22Rv1 (cell line): ENCODE data around the gene CAMKV.
"Not testable (repeated sequence)": the region's sequence is repeated elsewhere in the genome, so short reads cannot be mapped to it uniquely, and the experiment has no call there.

ENCODE experiments used
- H3K27ac ChIP-seq: fragments of 450-650 bp; 2 replicates; pipeline ENCODE4 v1.5.1; 2017
- ZFX ChIP-seq: fragments of 450-650 bp; IDR thresholded peaks from 2 replicates; pipeline ENCODE4 v1.6.1; 2017; ENCODE audit warnings: antibody characterized with exemption, borderline replicate concordance
- TF ChIP-seq, protein P1 (sequence below): fragments of 450-650 bp; IDR thresholded peaks from 2 replicates; pipeline ENCODE4 v1.5.1; 2017; ENCODE audit warnings: mild to moderate bottlenecking

Gene CAMKV

DNA sequence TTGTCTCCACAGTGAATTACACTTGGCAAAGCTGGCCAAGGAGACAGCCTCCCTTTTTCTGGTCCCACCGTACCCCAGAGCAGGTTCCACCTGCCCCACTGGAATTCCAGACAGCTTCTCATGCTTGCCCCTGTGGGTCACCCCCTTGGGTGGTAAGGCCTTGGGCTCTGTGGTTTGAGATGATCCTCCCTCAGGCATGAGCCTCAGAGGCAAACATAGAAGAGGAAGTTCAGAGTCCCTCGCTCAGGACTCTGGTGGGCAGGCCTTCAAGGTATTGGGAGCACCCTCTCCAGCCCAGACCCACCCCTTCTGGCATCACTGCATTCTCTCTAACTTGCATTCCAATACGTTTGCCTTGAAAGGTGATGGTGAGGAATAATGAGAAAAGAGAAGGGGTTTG lies 38.4 kb downstream of the CAMKV start:
- no peak overlapping the region for H3K27ac ChIP-seq
- TF ChIP-seq, protein P1, sequence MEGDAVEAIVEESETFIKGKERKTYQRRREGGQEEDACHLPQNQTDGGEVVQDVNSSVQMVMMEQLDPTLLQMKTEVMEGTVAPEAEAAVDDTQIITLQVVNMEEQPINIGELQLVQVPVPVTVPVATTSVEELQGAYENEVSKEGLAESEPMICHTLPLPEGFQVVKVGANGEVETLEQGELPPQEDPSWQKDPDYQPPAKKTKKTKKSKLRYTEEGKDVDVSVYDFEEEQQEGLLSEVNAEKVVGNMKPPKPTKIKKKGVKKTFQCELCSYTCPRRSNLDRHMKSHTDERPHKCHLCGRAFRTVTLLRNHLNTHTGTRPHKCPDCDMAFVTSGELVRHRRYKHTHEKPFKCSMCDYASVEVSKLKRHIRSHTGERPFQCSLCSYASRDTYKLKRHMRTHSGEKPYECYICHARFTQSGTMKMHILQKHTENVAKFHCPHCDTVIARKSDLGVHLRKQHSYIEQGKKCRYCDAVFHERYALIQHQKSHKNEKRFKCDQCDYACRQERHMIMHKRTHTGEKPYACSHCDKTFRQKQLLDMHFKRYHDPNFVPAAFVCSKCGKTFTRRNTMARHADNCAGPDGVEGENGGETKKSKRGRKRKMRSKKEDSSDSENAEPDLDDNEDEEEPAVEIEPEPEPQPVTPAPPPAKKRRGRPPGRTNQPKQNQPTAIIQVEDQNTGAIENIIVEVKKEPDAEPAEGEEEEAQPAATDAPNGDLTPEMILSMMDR = no peak
- no peak for TF ChIP-seq ZFX

DNA sequence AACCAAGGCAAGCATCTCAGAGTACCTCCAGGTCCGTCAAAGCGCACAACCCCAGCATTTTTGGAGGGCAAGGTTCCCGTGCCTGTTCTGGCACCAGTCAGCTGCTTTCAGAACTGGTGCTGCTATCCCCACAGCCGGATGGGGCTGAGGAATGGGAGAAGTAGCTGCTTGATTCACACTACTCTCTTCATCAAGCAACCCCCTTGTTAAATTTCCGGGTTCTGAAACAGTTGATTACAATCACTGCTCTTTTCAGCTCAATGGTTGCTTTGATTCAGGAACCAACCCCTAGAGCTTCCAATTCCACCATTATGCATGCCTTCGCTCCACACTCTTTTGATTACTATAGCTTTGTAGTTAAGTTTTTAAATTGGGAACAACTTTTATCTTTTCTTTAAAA lies 43.7 kb downstream of the CAMKV start:
- no peak for TF ChIP-seq ZFX
- TF ChIP-seq, protein P1 = no peak
- no peak overlapping the region; the same call in 1 of the 2 replicates for H3K27ac ChIP-seq

DNA sequence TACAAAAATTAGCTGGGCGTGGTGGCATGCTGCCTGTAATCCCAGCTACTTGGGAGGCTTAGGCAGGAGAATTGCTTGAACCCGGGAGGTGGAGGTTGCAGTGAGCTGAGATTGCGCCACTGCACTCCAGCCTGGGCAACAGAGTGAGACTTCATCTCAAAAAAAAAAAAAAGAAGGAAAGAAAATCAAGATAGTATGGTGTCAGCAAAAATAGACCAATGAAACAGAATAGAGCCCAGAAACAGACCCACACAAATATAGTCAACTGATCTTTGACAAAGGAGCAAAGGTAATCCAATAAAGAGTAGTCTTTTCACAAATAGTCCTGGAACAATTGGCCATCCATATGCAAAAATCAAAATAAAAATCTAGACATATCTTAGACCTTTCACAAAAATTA lies 46.6 kb downstream of the CAMKV start:
- H3K27ac ChIP-seq = not testable (repeated sequence)

DNA sequence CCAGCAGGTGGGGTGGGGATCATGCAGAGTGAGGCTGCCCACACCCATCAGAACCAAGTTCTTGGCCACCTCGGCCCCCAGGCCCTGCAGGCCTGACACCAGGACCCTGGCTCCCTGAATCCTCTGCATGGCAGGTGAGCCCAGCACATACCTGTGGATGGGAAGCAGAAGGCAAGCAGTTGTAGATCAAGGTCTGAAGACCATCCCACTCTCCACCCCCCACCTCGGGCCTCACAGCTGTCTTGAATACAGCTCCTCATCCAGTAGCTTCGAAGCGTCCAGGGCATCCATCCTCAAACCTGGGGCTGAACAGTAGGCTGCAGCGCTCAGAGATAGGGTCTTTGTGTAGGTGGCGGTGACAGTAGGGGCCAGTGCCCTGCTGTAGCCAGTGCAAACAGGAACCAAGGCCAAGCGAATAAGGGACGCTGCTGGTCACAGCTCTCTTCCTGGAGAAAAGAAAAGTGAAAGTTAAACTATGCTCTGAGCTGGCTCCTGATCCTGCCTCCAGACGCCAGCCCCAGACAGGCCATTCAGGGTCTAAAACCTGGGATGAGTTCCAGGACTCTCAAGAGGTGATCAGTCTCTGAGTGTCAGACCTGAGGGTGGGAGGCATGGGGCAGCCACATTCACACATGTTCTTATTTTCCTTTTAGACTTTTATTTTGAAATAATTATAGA lies 56.1 kb downstream of the CAMKV start, which contains the start of gene UBA7:
UBA7 (minus strand) TSS at position 457 of the 678 bp plus-strand sequence; CDS start at position 291, 166 bp downstream.
- no peak within 1 kb of the TSS for H3K27ac ChIP-seq
- no peak for TF ChIP-seq ZFX
- TF ChIP-seq, protein P1 = no peak

DNA sequence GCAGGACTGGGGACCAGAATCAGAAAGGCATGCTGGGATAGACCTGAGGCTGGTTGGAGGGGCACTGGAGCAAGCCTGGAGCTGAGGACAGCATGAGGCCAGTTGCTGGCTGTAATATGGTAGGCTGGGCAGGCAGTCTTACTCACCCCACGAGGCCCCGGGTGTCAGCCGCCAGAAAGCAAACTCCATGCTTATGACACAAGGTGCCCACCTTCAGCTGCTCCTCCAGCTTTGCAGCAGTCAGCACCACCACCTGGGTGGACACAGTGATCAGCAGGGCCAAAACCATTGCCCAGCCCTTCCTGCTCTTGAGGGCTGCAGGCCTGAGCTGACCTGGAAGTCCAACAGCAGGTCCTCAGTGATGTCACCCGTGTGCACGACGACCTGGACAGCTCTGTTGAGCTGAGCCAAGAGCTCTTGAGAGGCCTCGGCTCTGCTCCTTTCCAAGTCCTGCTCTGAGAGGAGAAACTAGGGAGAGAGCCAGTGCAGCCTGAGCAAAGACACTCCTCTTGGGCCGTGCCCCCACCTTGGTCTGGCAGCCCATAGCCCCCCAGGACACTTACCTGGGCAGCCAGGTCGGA lies 56.7 kb downstream of the CAMKV start:
- H3K27ac ChIP-seq = no peak overlapping the region
- TF ChIP-seq, protein P1 = no peak
- TF ChIP-seq ZFX = no peak
